ENCODE results near the gene LSM4.

DNA sequence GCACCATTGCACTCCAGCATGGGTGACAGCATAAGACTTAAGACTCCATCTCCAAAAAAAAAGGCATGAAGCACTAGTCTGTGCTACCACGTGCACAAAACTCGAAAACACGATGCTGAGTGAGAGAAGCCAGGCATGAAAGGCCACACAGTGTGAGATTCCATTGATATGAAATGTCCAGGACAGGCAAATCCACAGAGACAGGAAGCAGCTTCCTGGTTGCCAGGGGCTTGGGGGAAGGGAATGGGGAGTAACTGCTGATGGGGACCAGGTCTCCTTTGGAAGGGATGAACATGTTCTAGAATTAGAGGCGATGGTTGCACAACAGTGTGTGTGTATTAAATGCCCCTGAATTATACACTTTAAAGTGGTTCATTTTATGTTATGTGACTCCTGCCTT is 25.6 kb downstream of the LSM4 start:
- TF ChIP-seq EZH2 (IDR thresholded peaks at IDR 0.05; ENCODE audit: insufficient read depth, poor library complexity, severe bottlenecking): no peak
- TF ChIP-seq EZH2phosphoT487 (IDR thresholded peaks at IDR 0.05; ENCODE audit: insufficient read depth, low read depth): no peak
